ENCODE data around the gene LAMP1. TPM values are rescaled to one million over a fixed set of nuclear protein-coding genes. Genes with fewer than 3 reads are reported as not detected.

The LAMP1 gene
- total RNA-seq, 2 donors from 2014 or later = 122 to 128 TPM

- intact Hi-C loops (cut with DNase I) = no loop called here
- DNase-seq = no peak
- ATAC-seq = no peak
These were observed 52.5 kb downstream of the LAMP1 start for GRCh38 chr13:113349491-113349890.

- ATAC-seq (no peak), DNase-seq (no peak)
- intact Hi-C loops (cut with DNase I) = no loop called here
These were observed 53.3 kb downstream of the LAMP1 start for GRCh38 chr13:113350065-113350937.

GRCh38 chr13:113350938-113351335 is 53.9 kb downstream of the LAMP1 start:
- ATAC-seq (no peak), DNase-seq (no peak)
- intact Hi-C loops (cut with DNase I) = no loop called here

- DNase-seq (no peak), ATAC-seq (peak; percentile 77 to 85)
- intact Hi-C loops (cut with DNase I) = no loop called here
These were observed 54.5 kb downstream of the LAMP1 start for GRCh38 chr13:113351514-113352026.

- no peak for DNase-seq
- no peak for ATAC-seq
- intact Hi-C loops (cut with DNase I) = no loop called here
These were observed 56.2 kb downstream of the LAMP1 start for GRCh38 chr13:113353254-113353653.

- intact Hi-C loops (cut with DNase I) = no loop called here
- no peak for DNase-seq
- no peak for ATAC-seq
These were observed 58.0 kb downstream of the LAMP1 start for GRCh38 chr13:113354831-113355610.

- DNase-seq (no peak), ATAC-seq (no peak)
- intact Hi-C loops (cut with DNase I) = no loop called here
These were observed 58.6 kb downstream of the LAMP1 start for GRCh38 chr13:113355621-113356020.

GRCh38 chr13:113356596-113356995 is 59.6 kb downstream of the LAMP1 start:
- ATAC-seq (no peak), DNase-seq (no peak)
- intact Hi-C loops (cut with DNase I) = no loop called here

GRCh38 chr13:113357529-113357928 is 60.5 kb downstream of the LAMP1 start:
- DNase-seq = no peak
- ATAC-seq = no peak
- intact Hi-C loops (cut with DNase I) = no loop called here

- intact Hi-C loops (cut with DNase I) = no loop called here
- DNase-seq = no peak
- ATAC-seq = no peak
These were observed 61.7 kb downstream of the LAMP1 start for GRCh38 chr13:113358653-113359190.

- no peak for DNase-seq
- intact Hi-C loops (cut with DNase I) = no loop called here
- no peak for ATAC-seq
These were observed 62.5 kb downstream of the LAMP1 start for GRCh38 chr13:113359571-113359970.

- intact Hi-C loops (cut with DNase I) = no loop called here
- no peak for DNase-seq
- no peak for ATAC-seq
These were observed 63.4 kb downstream of the LAMP1 start for GRCh38 chr13:113360446-113360845.

- no peak for DNase-seq
- intact Hi-C loops (cut with DNase I) = no loop called here
- no peak for ATAC-seq
These were observed 64.4 kb downstream of the LAMP1 start for GRCh38 chr13:113361406-113361805.

- intact Hi-C loops (cut with DNase I) = no loop called here
- peak; percentile 17 to 42 for ATAC-seq
- peak; percentile 38 for DNase-seq
These were observed 67.4 kb downstream of the LAMP1 start for GRCh38 chr13:113364311-113364889.

GRCh38 chr13:113364901-113365582 is 68.0 kb downstream of the LAMP1 start:
- DNase-seq (peak; percentile 33), ATAC-seq (peak; percentile 16 to 35)
- intact Hi-C loops (cut with DNase I) = no loop called here

GRCh38 chr13:113365583-113365970 is 68.5 kb downstream of the LAMP1 start:
- no peak for DNase-seq
- intact Hi-C loops (cut with DNase I) = no loop called here
- no peak for ATAC-seq

- ATAC-seq = no peak
- DNase-seq = no peak
- intact Hi-C loops (cut with DNase I) = no loop called here
These were observed 69.0 kb downstream of the LAMP1 start for GRCh38 chr13:113365971-113366588.

GRCh38 chr13:113367020-113367560 is 70.1 kb downstream of the LAMP1 start:
- intact Hi-C loops (cut with DNase I) = no loop called here
- ATAC-seq = no peak
- no peak for DNase-seq
